Retina (tissue), 1 donor: Measurements from ENCODE around the gene RFX2.
A peak's percentile ranks its signal among the peaks of the same experiment; 100 is the strongest.
"Not testable (repeated sequence)": the region's sequence is repeated elsewhere in the genome, so short reads cannot be mapped to it uniquely, and the experiment has no call there.

ENCODE experiments used
- DNase-seq: peaks from one replicate; pipeline ENCODE4 v3.0.0-alpha.2; 2016

Gene RFX2

DNA sequence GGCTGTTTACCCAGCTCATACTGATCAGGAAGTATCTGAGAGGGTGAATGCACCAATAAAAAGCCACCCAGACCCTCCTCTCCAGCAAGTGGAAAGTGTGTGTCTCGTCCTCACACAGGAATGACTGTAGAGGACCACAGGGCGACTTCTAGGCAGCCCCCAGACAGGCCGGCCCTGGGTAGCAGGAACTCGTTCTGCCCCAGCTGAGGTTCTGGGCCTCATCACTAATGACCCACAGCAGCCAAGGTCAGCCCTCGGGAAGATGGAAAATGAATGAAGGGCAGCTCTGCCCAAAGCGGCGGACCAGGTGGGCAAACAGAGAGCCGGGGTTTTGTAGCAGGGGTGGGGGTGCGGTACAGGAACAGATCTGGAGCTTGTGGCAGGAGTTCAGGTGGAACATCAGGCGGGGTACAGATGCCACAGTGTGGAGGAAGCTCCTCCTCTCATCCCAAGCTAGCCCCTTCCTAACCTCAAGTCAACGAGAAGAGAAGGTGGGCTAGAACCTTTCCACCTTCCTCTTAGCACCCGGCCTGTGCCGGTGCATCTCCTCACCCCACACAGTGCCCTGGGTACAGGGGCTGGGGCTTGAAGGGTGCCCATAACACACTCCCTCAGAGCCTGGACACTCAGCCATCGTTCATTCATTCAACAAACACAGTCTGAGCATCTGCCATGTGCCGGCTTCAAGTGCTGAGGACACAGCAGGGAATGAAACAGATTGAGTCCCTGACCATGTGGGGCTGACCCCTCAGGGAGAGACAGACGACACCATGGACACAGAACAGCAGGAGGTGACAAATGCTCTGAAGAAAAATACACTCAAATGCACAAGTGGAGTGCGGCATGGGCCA, 36.2 kb downstream of the RFX2 start:
- no peak for DNase-seq

GRCh38 chr19:6073233-6073632, 37.1 kb downstream of the RFX2 start:
- DNase-seq, result not testable (repeated sequence)

DNA sequence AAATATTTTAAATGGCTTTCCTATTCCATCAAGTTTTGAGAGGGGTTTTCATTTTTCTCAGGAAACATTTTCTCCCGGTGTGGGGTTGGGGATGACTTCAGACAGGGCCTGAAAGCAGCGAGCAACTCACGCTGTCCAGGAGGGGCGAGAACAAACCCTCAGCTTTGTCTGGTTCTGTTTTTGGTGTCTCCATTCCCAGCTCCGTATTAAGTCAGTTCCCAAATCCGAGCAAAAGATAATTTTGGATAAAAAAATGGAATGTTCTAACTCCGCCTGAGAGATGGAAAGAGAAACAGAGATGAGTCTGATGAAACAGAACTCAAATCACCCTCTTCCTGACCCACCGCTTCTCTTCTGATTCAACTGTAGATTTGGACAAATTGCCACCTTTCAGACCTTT, 38.4 kb downstream of the RFX2 start:
- DNase-seq, result no peak

- DNase-seq, result no peak
Measured at GRCh38 chr19:6070720-6071485, 39.4 kb downstream of the RFX2 start.

DNA sequence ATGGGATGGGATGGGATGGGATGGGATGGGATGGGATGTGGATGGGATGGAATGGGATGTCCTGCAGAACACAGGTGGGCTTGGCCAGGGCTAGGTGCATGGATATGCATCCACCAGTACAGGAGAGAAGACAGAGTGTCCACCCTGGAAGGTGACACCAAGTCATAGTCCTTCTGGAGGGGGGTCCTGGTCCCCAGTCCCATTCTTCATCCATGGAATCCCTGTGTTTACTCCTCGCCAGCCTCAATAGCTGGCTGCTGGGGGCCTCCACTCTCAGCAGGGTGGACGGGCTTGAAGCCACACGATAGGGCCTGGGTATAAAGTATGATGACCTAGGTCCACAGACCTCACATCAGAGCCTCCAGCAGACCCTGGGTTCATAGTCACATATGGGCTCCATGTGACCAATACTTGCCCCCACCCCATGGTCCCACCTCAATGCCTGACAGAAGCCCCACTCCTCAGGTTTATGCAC, 40.1 kb downstream of the RFX2 start:
- no peak for DNase-seq

- no peak for DNase-seq
Measured at GRCh38 chr19:6069268-6069791, 41.0 kb downstream of the RFX2 start.

GRCh38 chr19:6068711-6069110, 41.6 kb downstream of the RFX2 start:
- DNase-seq, result no peak

GRCh38 chr19:6067975-6068374, 42.3 kb downstream of the RFX2 start:
- DNase-seq, result no peak

GRCh38 chr19:6066661-6067646, 43.3 kb downstream of the RFX2 start:
- DNase-seq, result peak; percentile 89

DNA sequence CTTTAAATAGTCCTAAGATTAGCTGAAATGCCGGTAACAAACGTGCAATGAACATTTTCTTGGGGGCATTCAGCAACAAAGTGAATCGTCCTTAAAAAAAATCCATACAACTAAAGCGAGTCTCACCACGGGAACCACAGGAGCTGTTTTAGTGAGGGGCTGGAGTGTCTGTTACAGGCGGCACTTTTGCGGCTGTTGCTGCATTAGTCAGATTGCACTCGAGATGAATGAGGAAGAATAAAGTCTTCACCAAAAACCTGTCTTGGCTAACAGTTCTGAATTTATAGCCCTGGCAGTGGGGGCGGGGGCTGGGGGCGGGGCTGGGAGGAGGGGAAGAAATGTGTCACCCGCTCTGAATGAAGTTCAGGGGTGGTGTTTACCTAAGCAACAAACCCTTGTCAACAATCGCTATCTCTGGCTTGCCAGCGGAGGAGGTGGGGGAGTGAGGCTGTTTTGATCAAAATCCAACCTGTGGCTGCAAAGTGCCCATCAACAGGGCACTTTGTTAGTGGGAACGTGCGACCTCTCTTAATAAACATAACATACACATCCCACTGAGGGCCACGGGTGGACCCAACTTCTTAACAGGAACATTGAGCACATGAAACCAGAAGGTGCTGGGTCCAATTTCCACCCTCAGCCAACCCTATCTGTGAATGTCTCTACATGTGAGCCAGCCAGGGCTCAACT, 44.5 kb downstream of the RFX2 start:
- DNase-seq, result no peak

DNA sequence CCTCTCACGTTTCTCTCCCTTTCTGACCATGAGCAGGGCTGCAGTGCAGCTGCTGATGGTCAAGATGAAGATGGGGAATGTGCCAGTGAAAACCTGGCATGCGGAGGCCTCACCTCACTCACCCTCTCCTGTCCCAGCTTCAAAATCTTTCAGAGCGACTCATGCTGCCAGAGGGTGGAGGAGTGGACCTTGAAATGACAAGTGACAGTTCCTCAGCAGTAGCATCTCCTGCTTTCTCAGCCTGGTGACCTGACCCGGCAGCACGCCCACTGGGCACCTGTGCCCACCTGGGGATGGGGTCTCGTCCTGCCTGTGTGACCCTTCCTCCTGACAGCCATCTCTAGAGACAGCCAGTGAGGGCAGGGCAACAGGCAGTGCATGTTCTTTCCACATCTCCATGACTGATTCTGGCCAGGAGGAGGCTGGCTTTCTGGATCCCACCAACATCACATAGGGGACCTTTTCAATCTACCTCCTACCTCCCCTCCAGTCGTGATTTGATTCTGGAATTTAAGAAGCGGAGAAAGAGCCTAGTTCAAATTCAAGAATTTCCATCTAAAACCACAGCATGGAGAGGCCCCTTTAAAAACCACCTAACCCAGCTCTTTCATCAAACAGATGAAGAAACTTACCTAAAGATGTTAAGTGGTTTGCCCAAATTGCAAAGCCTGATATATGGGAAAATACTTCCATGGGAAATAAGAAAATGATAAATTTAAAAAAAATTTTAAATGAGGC, 45.8 kb downstream of the RFX2 start:
- DNase-seq, result no peak

DNA sequence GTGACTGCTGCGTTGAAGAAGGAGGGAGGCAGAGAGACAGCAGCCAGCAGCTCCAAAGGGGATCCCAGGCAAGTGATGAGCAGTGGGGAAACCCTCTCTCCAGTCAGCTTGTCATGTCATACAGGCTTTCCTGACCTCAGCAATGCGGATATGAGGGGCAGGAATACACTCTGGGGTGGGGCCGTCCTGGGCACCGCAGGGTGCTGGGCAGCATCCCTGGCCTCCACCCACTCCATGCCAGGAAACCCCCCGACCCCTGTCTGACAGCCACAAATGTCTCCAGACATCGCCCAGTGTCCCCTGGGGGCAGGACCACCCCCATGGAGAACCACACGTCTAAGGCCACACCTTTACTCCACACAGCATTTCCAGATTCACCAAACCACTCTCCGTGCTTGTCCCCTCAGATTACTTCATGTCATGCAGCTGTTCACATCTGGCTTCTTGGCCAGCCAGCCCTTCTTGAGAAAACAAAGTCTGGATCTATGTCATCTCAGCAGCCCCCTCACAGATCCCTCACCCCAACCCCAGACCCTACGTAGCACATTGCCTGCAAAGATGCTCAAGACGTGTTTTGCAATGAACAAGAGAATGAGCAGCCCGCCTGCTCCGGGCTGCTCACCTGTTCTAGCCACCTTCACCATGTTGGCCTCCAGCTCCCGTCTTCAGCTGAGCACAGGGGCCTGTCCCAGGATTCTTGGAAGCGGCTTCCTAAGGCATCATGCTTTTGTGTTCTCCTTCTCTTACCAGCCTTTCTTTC, 46.5 kb downstream of the RFX2 start:
- no peak for DNase-seq

- DNase-seq, result no peak
Measured at GRCh38 chr19:6062961-6063575, 47.2 kb downstream of the RFX2 start.

DNA sequence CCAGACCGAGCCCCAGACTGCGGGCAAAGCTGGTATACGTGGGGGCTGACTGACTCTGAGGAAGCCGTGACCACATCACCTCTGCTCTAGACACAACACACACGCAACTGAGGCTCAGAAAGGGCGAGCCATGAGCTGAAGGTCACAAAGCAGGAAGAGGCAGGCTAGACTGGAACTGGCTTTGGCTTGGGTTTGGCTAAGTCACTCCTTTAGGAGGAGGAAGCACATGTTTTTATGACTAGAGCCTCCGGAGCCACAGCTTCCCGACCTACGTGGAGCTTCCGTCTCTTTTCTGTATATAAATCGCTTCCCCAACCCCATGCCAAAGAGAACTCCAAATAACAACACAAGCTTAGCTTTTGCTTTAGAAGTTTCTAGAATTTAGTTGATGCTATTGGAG, 48.0 kb downstream of the RFX2 start:
- DNase-seq, result no peak

GRCh38 chr19:6061376-6062130, 48.7 kb downstream of the RFX2 start:
- DNase-seq, result no peak

DNA sequence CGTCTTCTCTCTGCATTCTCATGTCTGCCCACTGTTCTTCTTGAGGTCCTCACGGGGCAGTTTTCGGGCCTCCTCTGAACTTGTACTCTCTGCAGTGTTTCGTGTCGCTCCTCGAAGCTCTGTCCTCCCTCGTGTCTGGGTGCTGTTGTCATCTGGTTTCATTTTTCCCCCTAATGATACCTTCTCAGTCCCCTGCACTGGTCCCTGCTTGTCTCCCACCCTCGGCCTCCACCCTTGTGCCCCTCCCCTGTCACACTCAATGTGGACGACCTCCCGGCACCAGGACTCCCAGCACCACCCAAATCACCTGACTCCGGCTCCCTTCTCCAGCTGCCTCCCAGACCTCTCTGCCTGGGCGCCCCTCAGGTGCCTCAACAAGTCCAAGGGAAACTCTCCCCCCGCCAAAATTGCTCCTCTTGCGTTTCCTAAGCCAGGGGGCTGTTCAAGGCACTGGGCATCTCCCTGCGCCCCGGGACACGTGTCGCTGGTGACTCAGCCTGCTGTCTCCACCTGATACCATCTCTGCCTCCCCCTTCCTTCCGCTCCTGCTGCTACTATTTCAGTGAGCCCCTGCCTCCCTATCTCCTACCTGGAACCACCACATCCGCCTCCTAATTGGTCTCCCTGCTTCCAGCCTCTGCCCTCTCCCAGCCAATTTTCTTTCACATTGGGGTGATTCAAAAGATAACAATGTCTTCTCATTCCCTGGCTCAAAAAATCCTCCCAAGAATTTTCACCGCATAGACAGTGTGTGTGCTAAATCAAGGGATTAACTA, 49.5 kb downstream of the RFX2 start:
- DNase-seq, result no peak

DNA sequence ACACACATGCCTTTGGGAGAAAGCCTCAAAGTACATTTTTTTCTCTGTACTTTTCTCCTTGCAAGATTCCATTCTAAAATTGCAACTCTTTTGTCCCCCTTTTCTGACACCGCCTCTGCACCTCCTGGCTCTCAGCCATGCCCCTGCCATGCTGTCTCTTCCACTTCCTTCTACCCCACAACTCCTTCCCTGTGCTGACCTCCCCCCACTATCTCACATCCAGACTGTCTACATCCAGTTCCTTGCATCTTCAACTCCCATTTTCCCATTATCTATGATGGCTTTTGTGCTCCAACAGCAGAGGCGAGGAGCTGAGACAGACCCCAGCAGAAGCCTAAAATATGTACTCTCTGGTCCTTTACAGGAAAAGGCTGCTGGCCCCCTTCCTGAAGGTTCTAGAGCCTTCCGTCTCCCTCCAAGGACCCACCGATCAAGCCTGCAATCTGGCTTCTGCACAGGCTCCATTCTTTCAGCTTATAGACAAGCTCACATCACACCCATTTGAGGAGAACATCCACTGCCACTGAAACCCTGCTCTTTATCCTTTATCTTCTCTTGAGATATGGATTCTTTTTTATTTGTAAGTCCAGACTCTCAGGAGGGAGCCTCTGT, 50.2 kb downstream of the RFX2 start:
- no peak for DNase-seq

DNA sequence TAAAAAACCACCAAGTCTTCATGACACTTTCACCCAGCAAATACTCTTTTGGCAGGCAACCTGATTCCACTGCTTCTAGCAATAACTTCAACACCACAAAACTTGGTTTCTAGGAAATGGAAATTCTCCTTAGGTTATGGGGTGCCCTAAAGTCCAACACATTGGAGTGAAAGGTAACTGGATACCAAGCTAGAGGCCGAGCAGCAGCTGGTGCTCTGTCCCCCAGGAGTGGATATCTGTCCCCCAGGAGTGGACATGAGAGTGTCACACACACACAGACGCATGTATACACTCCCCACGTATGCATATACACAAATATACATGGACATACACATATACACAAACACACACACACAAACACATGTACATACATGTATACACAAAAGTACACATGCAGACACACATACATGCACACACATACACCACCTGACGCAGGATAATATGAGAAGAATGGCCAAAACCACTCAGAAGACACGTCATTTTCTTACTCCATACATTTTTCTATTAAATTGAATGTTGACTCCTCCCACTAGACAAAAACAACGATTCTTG, 50.8 kb downstream of the RFX2 start:
- DNase-seq, result no peak
